NCI-H345 (cell line): ENCODE results near the gene MCM5.

Experiments
- DNase-seq: peaks from one replicate; lab custom pipeline; 2025; lab: John Stamatoyannopoulos, UW

The MCM5 gene

DNA sequence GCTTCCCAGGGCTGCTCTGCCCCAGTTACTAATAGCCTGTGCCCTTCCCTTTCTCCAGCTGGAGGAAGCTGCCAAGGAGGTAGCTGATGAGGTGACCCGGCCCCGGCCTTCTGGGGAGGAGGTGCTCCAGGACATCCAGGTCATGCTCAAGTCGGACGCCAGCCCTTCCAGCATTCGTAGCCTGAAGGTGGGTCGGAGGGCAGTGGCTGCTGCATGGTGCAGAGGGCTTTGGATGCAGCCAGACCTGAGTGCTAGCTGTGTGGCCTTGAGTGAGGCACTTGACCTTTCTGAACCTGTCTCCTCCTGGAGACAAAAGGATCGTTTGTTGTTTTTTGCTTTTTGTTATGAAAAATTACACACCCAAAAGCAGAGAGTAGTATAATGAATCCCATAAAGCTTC lies 3.4 kb downstream of the MCM5 start:
- no peak for DNase-seq

DNA sequence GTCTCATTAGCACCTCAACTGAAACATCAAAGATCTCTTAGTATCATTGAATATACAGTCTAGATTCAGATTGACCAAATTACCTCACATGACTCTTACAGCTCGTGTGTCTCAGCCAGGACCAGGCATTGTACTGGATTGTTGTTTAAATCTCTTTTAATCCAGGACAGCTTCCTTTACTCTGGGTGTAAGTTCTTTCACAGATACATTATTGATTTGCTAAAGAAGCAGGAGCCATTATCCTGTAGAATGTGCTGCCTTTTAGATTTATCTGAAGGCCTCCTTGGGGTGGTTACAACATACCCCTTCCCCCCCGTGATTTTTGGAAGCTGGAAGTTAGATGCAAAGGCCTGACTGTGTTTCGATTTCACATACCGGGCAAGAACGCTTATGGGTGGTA lies 4.2 kb downstream of the MCM5 start:
- DNase-seq = no peak

DNA sequence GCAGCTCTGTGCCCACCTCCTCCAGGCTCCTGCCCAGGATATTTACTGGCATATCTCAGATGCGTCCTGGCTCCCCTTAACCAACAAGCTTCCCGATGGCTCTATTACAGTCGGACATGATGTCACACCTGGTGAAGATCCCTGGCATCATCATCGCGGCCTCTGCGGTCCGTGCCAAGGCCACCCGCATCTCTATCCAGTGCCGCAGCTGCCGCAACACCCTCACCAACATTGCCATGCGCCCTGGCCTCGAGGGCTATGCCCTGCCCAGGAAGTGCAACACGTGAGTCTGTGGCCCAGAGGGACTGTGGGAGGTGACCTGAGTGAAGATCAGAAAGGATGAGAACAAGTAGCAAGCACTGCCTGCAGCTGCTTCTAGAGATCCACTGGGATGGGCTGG lies 6.5 kb downstream of the MCM5 start:
- no peak for DNase-seq

DNA sequence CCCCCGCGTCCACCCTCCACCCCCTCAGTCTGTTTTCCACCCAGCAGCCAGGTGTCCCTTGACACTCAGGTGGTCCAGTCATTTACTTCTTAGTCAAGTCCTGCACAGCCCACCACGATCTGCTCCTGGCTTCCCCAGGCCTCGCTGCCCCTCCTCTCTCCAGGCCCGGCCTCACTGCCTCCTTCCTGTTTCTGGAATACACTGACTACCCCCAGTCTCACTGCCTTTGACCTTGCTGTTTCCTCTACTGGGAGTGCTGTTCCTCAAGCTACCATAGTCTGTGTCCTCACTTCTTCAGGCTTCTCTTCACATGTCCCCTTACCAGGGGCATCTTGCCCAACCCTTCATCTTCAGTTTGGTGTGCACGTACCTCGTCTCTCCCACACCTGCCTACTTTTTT lies 7.4 kb downstream of the MCM5 start:
- DNase-seq = no peak

DNA sequence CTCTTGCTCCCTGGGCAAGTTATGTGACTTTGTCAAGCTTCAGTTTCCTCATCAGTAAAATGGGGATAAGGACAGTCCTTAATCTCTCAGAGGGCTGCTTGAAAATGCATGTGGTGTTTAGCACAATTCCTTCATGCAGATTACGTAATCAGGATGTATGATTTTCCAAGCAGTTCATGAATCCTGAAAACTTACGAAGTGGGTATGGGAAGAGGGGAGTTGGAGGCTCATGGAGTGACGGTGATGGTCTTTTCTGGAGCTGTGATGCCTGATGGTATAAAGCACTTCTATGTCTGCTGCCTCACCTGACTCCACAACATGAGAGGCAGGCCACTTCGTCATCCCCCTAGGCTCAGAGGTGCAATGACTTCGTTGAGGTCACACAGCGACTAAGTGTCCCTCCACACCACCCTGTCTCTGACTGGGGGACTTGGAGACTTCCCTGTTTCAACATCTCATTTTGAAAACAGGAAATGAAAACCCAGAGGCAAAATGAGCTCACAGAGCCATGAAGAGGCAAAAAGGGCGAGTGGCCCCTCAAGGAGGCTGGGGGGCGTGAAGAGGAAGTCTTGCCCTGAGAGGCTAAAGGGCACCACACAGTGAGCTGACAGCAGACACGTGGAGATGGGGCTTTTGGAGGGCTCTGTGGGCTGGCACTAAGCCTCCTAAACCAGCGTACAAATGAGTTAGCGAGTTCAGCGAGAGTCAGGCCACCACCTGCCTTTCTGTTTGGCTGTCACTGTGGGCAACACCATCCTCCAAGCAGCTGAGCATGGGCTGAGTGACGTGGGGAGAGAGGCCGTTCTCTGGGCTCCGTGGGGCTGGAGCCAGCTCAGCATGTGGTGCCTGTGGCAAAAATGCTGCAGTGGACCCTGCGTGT lies 10.1 kb downstream of the MCM5 start:
- DNase-seq = no peak

DNA sequence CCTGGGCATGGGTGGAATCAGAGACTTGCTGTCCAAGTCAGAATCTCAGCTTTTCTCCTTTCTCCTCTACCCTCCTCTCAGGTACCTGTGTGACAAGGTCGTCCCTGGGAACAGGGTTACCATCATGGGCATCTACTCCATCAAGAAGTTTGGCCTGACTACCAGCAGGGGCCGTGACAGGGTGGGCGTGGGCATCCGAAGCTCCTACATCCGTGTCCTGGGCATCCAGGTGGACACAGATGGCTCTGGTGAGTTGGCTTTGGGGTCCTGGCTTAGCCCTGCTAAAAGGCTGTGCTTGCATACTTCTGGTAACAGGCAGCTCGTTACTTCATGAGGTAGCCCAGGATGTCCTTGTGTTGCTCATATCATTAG lies 10.7 kb downstream of the MCM5 start:
- DNase-seq = no peak

DNA sequence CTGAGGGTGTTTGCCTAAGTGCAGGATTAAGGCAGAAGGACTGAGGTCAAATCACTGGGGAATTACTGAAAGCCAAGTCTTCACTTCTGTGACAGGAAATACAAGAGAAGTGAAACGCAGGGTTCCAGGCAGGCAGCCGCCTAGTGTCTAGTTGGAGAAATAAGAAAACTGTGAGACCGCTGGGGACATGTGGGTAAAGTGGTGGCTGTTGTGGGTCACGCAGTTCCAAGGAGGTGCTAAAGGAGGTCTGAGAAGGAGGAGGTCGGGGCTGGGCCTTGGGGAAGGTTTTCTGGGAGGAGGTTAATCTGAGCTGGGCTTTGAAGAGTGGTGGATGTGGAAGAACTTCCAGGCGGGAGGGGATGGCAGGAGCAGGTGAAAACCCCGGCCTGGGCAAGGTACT lies 11.2 kb downstream of the MCM5 start:
- DNase-seq = no peak

DNA sequence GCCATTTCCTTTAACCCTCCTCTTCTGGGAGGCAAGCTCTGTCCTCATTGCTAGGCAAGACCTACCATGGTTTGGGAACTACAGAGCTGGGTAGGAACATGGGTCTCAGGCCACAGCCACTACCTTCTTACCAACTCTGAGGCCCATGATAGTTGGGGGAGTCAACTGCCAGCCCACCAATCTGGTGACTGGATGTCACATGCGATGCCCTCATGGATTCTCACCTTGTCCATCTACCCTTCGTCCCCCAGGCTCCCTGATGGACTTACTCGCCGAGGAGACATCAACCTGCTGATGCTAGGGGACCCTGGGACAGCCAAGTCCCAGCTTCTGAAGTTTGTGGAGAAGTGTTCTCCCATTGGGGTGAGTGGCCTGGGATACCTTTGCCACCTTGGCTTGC lies 13.7 kb downstream of the MCM5 start:
- DNase-seq = no peak

DNA sequence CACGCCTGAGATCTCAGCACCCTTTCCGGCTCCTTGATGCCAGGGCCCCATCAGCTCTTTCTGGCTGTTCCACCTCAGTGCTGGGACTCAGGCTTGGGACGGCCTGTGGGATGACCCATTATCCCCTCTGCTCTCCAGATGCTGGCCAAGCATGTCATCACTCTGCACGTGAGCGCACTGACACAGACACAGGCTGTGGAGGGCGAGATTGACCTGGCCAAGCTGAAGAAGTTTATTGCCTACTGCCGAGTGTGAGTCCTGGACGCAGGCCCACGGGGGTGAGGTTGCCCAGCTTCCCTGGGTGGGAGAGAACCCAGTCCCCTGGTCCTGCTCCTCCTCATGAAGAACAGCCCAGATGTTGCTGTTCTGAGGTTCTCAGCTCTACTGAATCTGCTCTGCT lies 17.7 kb downstream of the MCM5 start:
- DNase-seq = no peak

DNA sequence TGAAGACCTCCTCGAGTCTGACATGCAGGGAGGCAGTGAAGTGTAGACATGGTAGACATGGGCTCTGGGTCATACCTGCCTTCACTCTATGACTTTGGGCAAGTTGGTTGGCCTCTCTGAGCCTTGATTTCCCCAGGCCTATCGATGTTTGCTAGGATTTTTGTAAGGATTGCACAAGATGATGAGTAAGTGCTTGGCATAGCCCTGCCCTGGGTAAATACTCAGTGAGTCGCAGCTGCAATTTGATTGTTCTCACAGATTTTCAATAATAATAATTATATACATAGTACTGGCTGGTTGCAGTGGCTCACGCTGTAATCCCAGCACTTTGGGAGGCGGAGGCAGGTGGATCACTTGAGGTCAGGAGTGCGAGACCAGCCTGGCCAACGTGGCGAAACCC lies 18.1 kb downstream of the MCM5 start:
- DNase-seq = no peak

DNA sequence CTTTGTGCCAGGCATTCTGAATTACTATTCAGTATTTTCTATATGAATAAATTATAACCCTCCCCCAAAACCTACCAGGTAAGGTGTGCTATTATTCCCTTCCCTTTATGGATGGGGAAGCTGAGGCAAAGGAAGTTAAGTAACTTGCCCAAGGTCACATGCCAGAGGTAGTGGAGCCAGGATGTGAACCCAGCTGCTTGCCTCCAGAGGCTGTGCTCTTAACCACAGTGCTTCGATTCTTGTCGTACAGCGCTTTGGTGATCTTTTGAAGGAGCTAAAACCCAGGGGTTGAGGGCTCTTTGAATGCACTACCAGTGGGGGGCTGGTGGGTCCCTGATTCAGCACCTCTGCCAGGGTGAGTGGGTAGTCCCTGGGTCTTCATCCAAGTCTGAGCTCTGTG lies 18.8 kb downstream of the MCM5 start:
- DNase-seq = no peak

DNA sequence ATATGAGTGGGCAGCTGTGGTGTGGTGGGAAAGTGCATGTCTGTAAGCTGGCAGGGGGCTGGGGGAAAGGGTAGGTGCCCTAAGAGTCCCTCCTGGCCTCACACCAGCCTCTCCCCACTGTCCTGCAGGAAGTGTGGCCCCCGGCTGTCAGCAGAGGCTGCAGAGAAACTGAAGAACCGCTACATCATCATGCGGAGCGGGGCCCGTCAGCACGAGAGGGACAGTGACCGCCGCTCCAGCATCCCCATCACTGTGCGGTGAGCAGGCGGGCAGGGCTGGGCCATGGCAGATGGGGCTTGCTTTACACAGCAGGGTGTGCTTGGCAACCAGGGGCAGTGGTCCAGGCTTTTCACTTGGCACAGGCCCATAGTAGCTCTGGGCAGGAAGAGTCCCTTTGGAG lies 19.8 kb downstream of the MCM5 start:
- no peak for DNase-seq

DNA sequence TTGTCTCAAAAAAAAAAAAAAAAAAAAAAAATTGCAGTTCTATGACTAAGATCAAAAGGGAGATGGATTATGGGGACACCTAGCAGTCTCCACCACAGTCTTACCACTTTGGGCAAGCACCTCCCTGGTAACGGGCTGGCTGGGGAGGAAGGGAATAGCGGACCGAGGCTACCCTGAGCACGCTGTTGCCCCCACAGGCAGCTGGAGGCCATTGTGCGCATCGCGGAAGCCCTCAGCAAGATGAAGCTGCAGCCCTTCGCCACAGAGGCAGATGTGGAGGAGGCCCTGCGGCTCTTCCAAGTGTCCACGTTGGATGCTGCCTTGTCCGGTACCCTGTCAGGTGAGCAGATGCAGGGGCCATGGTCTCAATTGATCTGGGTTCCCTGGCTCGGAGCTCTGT lies 21.2 kb downstream of the MCM5 start:
- no peak for DNase-seq

DNA sequence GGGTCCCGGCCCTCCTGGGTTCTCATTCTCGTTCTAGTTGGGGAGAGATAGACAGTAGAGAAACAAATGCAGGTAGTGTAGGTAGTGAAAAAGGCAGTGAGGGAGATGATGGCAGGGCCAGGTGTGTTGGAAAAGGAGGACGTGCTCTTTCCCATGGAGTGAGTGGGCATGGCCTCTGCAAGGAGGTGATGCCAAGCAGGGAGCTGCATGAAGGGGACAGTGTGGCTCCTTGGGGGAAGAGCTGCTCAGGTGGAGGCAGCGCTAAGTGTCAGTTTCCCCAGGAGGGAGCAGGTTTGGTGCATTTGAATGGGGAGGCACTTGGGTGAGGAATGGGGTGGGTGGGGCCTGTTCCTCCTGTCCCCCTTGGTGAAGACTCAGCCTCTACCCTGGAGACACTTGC lies 22.2 kb downstream of the MCM5 start:
- DNase-seq = no peak

DNA sequence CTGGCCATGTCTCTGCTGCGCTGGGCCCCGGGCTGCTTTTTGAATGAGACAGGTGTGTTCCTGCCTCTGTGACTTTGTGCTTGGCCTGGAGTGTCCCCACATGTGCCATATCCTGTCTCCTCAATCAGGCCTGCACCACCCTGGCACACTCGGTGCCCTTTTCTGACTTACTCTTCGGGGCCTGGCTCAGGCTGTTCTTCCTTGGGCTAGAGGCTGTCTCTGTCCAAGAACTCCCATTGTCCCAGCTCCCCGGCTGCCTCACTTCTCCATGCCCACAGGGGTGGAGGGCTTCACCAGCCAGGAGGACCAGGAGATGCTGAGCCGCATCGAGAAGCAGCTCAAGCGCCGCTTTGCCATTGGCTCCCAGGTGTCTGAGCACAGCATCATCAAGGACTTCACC lies 23.0 kb downstream of the MCM5 start:
- no peak for DNase-seq

DNA sequence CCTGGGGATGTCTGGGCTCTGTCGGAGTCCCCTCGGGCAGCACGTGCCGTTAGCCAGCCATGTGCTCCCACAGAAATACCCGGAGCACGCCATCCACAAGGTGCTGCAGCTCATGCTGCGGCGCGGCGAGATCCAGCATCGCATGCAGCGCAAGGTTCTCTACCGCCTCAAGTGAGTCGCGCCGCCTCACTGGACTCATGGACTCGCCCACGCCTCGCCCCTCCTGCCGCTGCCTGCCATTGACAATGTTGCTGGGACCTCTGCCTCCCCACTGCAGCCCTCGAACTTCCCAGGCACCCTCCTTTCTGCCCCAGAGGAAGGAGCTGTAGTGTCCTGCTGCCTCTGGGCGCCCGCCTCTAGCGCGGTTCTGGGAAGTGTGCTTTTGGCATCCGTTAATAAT lies 24.1 kb downstream of the MCM5 start:
- DNase-seq = no peak

DNA sequence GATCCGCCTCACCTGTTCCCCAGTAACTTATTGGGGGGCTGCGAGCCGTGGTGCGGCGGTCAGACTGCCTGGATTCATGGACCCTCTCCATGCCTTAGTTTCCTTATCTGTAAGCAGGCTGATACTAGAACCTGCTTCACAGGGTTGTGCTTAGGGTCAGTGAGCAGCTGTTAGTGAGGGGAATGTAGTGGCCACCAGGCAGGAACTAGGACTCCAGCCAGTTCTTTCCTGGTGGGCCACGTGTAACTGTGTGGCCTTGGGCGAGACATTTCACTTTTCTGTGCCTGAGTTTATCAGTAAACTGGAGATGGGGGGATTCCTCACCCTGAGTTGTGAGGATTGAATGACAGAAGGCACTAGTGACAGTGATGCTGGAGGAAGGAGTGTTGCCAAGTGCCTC lies 24.8 kb downstream of the MCM5 start:
- no peak for DNase-seq

DNA sequence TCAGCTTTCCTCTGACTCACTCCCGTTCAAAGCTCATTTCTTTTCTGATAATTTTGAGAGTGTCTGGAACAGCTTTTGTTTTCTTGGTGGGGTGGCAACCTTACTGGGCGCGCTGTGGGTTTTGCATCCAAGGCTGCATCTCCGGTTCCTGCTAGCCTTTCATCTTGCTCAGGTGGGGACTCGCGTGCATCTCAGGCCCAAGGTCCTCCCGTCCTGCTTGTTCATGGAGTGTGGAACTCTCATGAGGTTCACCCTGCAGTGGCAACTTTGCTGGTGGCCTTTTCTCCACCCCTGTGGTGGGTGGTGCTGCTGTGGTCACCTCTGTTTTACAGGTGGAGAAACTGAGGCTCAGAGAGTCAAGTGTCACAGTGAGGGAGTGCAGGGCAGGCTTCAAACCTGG lies 25.6 kb downstream of the MCM5 start:
- DNase-seq = no peak

DNA sequence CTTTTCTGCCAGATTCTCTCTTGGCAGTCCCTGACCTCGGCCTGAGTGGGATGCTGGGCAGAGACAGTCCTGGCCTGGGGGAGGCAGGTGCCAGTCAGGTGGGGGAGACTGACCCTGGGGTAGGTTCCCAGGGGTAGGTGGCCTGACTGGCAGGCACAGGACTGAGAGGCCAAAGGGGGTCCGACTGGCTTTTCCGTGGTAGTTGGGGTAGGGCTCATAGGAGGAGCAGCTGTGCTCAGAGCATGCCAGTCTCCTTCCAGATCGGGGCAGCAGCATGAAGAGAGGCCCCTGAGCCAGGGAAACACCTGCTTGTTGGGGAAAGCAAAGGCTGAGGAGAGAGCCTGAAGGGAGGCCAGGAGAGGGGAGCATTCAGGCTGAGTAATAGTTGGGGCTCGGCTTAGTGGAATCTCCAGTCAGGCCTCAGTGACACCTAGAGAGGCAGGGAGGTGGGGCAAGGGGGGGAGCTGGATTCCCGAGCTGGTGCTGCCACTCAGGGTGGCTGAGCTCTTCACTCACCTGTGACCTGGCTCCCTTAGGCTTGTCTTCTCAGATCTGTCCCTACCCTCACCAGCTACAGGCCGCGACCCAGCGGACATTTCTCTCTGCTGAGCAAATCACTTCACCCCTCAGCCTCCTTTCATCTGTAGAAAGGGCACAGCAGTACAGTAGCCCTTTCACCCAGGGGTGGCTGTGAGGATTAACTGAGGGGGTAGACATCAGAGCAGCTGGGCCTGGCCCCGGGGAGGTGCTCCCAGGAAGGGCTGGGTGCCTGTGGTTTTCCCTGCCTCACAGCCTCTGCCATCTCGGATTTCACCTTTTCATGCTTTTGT lies 26.2 kb downstream of the MCM5 start:
- DNase-seq = peak; percentile 31

DNA sequence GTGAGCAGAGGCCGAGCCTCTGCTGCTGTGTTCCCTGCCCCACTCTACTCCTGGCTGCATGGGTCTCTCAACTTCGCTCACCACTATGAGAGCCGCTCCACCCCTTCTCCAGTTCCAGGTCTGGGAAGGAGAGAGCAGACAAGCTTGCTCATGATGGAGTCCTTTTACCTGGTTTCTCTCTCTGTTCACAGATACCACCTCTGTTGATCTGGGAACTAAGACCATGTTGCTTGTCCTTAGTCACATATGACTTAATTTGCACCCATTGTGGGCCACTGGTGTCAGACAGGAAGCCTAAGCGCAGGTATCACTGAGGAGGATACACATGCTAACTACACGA lies 26.8 kb downstream of the MCM5 start:
- no peak for DNase-seq

DNA sequence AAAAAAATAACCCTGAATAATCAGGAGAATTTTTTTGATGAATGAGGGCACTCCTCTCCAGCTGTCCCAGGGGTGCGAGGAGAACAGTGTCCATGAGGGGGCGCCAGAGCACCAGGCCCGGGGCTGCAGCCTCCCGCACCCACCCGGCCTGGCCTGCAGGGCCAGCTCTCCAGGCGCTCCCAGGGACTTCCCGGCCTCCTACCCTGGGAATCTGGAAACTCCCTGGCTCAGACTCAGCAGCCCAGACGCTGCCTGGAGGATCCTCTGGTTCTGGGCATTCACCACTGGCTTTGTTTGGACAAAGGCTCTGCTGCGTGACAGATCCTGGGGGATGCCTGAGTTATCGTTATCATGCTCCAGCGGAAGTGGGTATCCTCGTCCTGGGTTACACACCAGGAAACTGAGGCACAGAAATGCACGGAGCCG lies 31.0 kb downstream of the MCM5 start:
- DNase-seq = peak; percentile 52

DNA sequence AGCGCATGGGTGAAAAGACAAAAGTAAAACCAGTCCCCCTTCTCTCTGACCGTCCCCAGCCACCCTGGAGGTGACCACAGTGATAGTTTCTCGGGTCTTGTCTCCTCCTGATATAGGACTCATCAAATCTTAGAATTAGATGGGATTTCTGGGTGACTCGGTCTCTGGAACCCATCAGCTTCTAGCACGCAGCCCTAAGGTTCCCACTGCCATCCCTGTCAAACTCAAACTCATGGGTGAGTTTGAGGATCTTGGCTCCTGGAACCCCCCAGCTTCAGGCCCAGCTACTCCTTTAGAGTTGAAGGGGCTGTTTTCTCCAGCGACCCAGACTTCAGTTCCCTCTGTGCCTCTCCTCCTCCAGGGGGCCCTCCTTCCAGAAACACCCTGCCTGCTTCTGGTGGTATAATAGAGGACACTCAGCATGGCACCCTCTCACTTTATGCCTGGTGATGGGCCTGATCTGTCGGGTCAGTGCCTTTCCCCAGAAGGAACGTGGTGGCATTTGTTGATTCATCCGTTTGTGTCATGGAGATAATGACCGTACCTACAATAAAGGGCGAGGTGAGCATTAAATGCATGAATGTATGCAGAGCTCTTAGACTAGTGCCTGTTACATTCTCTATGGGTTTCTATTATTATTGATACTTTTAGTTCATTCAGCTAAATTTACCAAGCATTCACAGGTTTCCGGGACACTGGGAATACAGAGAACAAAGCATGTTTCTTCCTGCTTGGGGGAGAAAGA lies 31.7 kb downstream of the MCM5 start:
- DNase-seq = no peak
